ENCODE data around the gene ZMYND11.
A peak's percentile ranks its signal among the peaks of the same experiment; 100 is the strongest.

Gene ZMYND11

DNA sequence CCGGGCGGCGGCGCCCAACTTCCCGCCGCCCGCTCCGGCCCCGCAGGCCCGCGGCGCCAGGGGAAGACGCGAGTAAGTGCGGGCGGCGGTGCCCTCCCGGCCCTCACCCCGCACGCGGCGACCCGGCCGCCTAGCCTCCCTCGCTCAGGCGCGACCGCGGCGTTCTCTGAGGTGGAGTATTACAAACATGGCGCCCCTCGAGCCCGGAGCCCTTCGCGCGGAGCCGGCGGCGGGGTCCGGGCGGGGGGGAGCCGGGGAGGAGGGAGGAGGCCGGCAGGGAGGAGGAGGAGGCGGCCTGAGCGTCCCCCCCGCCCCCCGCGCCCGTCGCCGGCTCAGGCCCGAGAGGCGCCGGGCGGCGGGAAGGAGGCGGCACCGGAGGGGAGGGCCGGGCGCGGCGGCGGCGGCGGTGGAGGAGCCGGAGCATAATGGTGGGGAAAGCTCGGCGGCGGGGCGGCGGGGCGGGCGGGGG, at the start of gene ZMYND11:
TSS of gene ZMYND11 (plus strand) at position 324 of the 469 bp plus-strand sequence. CDS start 44,558 bp downstream, outside the sequence.
- peak; percentile 56 for DNase-seq

DNA sequence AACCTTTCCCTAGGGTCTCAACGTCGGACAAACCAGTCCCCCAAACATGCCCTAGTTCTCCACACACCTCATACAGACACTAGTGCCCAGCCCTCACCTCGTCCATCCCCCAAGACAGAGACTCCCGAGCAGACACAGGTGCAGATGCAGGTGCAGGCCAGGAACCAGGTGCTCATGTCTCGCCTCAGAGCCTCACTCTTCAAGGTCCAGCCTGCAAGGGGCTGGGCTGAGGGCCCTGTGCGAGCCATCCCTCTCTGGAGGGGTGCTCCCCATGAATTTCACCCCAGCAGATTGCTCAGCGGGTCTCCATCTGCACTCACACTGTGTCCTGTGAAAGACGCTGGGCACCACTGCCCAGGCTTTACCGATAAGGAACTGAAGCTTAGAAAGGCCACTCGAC, 49.2 kb upstream of the ZMYND11 start:
- no peak for DNase-seq

DNA sequence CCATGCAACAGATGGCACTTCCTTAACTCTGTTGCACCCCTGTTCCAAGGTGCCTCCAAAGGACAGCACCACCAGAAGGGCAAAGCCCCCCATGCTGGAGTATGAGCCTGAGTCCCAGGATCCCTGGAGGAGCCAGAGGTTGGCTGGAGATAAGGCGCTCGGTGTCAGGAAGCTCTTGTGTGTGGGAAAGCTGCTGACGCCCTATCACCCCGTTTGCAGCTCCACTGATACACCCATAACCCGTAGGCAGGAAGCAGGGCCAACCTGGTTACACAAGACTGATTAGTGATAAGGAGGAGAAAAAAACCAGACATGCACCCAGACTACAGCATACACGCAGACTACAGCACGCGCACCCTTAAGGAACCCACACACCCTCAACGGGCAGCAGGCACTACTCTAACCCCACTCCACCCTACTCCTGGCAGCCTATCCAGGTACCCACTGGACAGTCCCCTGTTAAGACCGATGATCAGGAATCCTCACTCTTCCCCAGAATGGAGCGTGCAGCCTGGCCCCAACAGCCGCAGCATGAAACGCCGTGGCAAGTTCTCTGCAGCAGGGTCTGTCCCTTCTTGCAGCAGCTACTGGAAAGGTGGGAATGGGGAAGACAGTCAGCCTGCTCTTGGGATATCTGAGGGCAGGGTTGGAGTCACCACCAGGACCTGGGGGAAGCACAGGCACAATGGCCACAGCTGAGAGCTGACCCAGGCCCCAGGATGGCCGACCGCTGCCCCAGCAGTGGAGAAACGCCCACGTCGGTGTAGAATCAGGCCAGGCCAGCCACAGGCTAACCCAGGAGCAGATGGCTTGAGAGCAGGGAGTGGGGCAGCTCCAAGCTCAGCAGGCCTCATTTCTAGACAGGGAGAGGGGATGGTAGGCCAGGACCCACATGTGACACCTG, 47.8 kb upstream of the ZMYND11 start:
- peak; percentile 50 for DNase-seq

DNA sequence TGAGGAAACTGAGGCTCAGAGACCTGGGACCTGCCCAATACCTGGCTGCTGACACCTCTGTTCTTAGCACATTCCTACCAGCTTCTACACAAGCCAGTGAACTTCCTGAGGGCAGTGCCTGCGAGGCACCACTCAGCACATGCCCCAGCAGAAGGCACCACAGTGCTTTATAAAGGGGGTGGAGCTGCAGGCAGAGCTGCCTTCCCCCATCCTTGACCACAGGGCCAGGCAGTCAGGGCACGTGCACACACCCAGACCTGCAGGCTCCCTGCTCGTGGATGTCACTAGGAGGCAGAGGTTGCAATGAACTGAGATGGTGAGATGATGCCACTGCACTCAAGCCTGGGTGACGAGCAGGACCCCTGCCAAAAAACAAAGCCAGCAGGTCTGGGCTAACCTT, 47.0 kb upstream of the ZMYND11 start:
- DNase-seq: peak; percentile 48

DNA sequence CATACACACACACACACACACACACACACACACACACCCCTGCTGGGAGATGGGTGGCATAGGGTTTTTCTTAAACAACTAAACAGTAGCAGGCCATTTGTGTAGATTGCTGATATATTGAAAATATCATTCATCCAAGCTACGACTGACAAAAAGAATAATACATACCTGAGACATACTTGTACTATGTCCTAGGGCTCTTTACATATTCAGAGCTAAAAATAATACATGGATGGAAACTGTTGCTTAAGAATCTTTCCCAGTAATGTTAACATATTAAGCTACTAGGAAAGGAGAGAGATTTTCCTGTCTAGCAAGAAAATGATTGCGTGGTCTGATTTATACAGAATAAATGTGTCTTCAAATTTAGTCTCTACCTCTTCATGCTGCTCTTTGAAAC, 46.0 kb upstream of the ZMYND11 start:
- DNase-seq: no peak

DNA sequence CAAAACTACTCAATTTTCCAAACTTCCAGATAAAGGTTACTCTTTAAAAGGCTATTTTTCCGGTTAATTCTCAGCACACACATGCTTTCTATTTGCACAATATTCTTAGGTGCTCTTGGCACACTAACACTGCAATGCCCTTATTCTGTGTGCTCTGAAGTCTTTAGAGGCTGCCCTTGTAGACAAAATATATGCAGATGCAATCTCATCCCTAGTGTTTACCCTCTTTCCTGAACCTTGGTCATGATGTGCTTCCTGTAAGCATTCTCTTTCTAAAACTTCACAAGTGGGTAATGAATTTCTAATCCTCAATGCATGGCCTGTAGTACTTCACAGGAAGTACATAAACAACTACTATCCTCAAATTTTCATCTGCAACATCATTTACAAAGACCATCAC, 45.1 kb upstream of the ZMYND11 start:
- no peak for DNase-seq

DNA sequence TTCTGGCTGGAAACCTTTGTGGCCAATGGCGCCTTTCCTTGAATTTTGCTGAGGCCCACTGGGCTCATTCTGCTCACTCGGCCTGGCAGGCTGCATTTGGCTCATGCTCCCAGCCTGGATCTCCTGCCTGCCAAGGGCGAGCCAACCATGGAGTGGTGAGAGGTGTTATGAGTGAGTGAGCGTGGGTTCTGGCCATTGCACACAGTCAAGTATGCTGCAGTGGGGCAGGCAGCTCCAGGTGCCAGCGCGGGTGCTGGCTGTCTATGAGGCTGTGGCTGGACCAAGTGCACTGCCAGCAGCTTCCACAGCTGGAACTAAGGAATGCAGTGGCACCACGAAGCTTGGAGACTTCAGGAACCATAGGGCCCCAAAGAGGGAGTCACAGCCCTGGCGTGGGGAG, 43.9 kb upstream of the ZMYND11 start:
- no peak for DNase-seq

DNA sequence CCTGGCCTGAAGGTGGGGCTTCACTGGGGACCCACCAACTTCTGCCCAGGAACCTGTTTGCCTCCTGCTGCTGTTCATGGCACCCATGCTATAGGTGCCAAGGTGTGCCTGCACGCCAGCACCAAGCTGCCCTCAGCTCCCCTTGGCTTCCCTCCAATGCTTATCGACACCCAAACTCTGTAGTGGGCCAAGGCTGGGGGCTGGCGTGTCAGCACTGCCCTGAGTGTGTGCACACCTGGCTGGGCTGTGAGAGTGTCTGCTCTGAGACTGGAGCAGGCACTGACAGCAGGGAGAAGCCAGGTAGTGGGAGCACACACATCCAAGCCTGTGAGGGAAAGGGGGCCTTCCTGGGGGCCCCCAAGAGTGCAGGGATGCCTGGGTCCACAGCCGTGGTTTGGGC, 43.1 kb upstream of the ZMYND11 start:
- DNase-seq: no peak

DNA sequence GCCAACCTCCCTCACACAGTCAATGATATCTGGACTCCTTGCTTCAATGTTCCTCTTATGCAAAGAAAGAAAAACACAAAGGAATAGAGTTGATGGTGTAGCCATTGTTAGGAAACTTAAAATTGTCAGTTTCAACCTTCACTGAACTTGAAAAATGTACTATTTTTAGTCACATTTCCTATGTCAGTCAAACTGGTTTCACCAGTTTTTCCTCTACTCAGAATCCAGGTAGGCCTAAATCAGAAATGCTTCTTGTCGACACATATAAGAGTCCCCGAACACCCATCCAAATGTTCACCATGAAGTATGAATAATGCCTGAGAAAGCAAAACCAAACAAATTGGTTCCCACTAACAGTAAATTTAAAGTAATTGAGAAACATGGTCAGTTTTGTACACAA, 42.4 kb upstream of the ZMYND11 start:
- no peak for DNase-seq

DNA sequence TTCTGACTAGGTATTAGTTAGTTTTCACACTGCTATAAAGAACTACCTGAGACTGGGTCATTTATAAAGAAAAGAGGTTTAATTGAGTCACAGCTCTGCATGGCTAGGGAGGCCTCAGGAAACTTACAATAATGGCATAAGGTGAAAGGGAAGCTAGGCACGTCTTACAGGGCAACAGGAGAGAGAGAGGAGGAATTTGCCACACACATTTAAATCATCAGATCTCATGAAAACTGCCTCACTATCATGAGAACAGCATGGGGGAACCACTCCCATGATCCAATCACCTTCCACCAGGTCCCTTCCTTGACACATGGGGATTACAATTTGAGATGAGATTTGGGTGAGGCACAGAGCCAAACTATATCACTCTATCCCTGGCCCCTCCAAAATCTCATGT, 40.6 kb upstream of the ZMYND11 start:
- DNase-seq: no peak

DNA sequence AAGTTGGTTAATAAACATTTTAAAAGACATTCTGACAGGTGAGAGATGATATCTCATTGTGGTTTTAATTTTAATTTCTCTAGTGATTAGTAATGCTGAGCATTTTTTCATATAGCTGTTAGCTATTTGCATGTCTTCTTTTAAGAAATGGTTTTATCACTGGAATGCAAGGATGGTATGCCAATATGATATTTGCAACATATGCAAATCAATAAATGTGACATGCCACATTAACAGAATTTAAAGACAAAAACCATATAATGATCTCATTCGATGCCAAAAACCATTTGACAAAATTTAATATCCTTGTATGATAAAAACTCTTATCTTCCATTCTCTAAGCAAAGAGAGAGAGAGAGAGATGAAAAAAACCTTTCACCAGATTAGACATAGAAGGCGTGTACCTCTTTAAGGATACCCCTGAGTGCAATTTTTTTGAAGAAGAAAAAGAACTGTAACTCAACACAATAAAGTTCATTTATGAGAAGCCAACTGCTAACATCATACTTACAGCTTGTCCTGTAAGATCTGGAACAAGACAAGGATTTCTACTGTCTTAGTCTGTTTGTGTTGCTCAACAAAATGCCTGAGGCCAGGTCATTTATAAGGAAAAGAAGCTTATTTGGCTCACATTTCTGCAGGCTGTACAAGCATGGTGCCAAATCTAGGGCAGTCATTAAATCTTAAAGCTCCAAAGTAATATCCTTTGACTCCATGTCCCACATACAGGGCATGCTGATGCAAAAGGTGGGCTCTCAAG, 39.7 kb upstream of the ZMYND11 start:
- no peak for DNase-seq

DNA sequence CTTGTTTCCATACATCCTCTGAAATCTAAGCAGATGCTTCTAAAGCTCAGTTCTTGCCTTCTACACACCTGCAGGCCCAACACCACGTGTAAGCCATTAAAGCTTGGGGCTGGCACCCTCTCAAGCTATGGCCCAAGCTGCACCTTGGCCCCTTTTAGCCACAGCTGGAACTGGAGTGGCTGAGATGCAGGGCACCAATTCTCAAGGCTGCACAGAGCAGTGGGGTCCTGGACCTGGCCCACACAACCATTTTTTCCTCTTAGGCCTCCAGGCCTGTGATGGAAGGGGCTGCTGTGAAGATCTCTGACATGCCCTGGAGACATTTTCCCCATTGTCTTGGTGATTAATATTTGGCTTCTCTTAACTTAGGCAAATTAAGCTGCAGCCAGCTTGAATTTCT, 38.8 kb upstream of the ZMYND11 start:
- DNase-seq: no peak

DNA sequence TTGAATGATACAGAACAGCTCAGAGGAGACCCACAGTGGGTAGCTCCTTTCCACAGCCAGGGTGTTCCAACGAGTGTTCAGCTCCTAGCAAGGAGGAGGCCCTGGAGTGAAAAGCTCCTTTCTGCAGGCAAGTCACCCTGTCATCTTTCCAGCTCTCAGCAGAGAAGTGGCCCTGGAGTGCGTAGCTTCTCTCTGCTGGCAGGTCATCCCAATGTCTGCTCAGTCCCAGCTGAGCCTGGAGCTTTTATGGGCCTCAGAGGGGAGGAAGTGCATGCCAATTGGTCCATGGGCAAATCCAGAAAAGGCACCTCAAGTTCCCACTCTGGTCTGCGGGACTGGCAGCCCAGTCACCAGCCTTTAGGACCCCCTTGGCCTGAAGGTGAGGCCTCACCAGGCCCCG, 30.8 kb upstream of the ZMYND11 start:
- DNase-seq: no peak

DNA sequence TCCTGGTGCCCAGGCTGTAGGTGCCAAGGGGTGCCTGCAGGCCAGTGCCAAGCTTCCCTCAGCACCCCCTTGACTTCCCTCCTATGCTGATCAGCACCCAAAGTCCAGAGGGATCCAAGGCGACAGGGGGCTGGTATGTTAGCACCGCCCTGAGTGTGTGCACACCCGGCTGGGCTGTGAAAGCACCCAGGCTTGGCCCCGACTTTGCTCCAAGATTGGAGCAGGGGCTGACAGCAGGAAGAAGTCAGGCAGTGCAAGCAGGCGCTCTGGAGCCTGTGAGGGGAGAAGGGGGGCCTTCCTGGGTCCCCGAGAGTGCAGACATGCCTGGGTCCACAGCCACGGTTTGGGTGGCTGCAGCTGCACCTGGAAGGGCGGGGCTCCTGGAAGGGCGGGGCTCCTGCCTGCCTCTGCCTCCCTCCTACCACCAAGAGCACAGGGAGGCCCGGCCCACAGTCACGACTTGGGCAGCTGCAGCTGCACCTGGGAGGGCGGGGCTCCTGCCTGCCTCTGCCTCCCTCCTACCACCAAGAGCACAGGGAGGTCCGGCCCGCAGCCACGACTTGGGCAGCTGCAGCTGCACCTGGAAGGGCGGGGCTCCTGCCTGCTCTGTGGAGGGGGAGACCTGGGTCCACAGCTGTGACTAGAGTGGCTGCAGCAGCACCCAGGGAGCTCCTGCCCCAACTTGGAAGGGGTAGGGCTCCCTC, 30.2 kb upstream of the ZMYND11 start:
- DNase-seq: no peak

DNA sequence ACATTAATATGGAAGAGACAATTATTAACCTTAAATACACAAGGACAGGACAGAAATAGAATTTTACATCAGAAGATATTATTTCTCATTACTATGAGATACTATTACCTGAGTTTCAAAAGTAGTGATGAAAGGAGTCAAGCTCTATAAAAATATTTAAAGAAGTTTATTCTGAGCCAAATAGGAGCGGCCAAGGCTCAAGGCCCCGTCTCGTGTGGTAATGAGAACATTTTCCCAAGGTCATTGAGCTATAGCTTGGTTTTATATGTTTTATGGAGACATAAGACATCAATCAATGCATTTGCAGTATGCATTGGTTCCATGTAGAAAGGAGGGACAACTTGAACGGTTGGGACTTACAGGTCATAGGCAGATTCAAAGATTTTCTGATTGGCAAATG, 29.4 kb upstream of the ZMYND11 start:
- no peak for DNase-seq

DNA sequence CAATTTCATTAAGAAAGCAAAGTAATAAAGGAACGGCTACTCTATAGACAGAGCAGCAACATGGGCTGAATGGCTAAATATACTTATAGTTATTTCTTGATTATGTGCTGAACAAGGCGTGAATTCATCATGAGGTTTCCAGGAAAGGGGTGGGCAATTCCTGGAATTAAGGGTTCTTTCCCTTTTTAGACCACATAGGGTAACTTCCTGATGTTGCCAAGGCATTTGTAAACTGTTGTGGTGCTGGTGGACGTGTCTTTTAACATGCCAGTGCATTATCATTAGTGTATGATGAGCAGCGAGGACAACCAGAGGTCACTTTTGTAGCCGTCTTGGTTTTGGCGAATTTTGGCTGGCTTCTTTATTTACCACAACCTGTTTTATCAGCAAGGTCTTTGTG, 28.5 kb upstream of the ZMYND11 start:
- peak; percentile 87 for DNase-seq

DNA sequence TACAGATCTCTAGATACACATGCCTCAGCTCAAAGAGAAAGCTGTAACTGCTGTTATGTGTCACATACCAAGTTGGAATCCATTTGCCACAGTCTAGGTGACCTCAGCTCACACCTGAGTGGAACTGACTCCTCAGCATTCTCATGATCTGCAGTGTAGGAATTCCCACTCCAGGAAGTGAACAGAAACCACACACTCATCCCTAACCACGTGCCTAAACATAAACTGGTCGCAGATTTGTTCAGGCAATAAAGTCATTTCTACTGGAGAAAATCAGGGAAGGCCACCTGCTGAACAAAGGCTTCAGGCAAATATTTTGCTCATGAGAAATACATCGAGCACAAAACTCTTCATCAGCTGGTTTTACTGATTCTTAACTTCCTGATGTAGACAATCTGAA, 23.0 kb upstream of the ZMYND11 start:
- DNase-seq: no peak

DNA sequence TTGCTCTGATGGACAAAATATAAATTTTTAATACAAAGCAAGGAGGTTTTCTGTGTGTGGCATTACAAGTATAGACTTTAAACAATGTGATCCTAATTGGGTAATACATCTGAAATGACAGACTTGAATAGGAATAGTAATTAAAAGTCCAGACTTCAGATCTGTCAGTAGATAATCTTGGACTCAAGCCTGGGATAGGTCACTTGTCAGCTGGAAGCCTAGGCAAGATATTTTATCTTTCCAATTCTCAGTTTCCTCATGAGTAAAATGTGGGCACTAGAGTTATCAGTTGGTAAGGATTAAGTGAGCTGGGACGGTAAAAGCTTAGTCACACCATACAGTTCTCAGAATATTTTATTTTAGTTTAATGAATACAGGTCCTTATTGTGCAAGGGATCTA, 10.4 kb upstream of the ZMYND11 start:
- no peak for DNase-seq

DNA sequence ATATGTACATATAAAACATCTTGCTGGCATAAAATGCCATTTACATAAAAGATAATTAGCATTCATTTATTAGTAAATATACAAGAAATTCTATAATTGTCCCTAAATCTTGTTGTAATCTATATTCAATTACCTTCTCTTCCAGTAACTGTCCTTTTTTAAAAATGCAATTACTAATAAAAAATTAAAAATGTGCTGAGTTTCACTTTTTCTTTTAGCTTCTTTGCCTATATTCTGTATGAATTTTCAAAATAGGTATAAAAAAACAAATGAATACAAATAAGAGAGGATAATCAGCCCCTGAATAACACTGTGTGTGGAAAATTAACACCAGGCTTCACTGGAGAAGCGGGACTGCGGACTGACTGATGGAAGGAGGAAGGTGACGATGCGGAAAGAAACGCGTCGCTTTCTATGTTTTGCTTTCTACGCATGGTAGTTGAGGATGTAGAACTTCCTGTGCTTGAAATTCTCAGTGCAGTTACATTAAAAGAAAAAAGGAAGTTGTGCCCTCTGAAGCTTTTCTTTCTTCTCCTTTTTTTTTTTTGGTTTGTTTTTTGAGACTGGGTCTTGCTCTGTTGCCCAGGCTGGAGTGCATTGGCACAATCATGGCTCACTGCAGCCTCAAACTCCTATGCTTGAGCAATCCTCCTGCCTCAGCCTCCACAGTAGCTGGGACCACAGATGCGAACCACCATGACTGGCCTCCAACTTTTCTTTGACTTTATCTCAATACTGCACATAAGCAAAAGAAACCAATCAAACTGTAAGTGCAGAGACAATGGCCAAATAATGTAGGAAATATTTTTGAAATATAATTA, 7.4 kb upstream of the ZMYND11 start:
- peak; percentile 88 for DNase-seq

DNA sequence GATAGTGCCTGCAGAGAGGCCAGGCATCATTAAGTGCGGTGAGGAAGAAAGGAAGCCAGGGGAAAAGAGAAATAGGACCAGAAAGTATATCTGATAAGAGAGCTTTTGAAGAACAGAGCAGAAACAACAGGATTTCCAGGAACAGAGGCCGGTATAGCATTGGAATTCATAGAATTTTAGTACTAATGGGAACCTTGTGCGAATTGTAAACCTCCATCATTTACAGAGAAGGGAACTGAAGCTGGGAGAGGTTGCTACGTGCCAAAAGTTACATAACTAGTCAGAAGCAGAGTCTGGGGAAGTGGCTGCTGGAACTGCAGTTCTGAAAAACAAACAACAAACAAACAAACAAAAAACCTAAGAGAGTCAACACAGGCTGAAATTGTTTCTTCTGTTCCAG, 5.4 kb upstream of the ZMYND11 start:
- peak; percentile 70 for DNase-seq

DNA sequence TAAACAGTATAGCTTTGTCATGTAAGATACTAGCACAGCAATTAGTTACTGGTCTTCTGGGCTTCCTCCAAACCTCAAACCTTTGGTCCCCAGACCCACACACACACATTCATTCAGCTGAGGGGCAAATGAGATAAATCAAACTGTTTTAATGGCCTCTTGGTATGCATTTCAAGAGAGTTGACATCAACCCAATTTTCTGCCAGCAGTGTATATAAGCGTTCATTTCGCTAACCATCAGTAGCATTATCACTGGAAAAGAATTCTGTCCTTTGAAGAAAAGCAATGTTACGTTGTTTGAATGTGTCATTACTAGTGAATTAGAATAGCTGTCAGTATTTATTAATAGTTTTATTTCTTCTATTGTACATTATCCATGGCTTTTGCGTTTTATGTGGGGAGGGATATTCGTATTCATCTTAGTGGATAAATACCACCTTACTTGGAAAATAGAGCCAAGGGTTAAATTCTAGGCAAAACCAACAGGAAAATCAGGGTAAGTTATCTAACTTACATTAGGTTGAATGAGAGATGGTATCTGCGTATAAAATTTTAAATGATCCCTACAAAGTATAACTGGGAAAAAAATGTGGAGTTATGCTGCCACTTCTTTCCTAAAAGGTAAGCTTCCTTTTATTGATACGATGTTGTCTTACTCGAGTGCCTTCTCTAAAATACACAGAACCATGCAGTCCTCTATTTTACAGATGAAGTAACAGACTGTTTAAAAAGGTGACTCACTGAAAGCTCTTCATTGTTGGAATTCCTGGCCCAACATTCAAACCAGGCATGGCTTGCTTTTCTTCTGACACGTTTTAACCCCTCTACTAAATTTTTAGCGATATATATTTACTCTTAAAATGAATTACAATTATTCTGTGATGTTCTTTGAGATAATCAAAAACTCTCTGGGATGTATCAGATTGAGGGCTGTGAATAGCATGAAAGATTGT, 2.0 kb upstream of the ZMYND11 start:
- no peak for DNase-seq
